Activated T-cell treated with anti-CD3 and anti-CD28 coated beads, Interleukin-2, amount 50 U/mL, for 24 hours (primary cell): ENCODE results near the gene PRKCSH.
"Not testable (repeated sequence)": the region's sequence is repeated elsewhere in the genome, so short reads cannot be mapped to it uniquely, and the experiment has no call there.

Experiments used
- DNase-seq: peaks from one replicate; pipeline ENCODE4 v3.0.0-alpha.2; 2020
- H3K27ac Mint-ChIP-seq: 2 replicates; pipeline ENCODE4 v1.8.0; 2020; ENCODE audit warnings: mild to moderate bottlenecking, mixed read lengths
- H3K27me3 Mint-ChIP-seq: 2 replicates; pipeline ENCODE4 v1.8.0; 2020; ENCODE audit warnings: mixed read lengths
- H3K36me3 Mint-ChIP-seq: 2 replicates; pipeline ENCODE4 v1.8.0; 2020; ENCODE audit warnings: low read depth, mixed read lengths
- H3K4me1 Mint-ChIP-seq: 2 replicates; pipeline ENCODE4 v1.8.0; 2020; ENCODE audit warnings: low read depth, mixed read lengths
- H3K4me3 Mint-ChIP-seq: 2 replicates; pipeline ENCODE4 v1.8.0; 2020; ENCODE audit warnings: mild to moderate bottlenecking, moderate library complexity, mixed read lengths
- H3K9me3 Mint-ChIP-seq: 2 replicates; pipeline ENCODE4 v1.8.0; 2020; ENCODE audit warnings: mixed read lengths

The PRKCSH gene, protein sequence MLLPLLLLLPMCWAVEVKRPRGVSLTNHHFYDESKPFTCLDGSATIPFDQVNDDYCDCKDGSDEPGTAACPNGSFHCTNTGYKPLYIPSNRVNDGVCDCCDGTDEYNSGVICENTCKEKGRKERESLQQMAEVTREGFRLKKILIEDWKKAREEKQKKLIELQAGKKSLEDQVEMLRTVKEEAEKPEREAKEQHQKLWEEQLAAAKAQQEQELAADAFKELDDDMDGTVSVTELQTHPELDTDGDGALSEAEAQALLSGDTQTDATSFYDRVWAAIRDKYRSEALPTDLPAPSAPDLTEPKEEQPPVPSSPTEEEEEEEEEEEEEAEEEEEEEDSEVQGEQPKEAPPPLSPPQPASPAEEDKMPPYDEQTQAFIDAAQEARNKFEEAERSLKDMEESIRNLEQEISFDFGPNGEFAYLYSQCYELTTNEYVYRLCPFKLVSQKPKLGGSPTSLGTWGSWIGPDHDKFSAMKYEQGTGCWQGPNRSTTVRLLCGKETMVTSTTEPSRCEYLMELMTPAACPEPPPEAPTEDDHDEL

DNA sequence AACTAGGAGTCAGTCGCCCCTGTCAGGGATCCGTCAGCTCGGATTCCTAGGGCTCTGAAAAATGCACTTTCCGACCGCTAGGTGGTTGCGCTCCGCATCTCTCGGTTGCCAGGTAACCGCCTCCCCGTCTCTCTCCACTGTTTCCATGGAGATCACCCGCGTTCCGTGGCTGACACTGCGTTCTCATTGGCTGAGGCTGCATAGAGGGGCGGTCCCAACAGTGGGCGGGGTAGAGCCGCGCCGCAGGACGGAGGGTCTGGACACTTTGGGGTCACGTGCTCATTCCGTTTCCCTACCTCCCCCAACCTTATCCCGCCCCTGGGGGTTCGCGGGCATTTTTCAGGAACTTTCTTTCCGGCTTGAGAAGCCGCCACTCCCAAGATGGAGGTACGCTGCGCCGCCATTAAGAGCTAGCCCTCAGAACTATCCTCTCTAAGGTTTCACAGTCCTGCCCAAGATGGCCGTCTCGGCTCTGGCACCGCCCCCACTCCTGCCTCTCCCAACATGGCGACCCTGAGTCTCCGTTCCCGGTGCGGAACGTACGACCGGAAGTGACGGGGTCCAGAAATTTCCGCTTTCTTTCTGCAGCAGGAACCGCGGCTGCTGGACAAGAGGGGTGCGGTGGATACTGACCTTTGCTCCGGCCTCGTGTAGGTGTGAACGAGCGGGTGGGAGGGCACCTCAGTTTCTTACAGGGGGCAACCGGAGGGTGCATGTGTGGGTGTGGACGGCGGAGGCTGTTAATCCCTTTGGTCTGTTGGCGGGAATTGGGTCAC, at the start of gene PRKCSH, which contains the start of gene ODAD3:
Gene PRKCSH, plus strand, starts transcription at position 579 of the 776 bp plus-strand sequence. CDS start 483 bp downstream, outside the sequence.
Gene ODAD3, minus strand, starts transcription at position 65 of the 776 bp plus-strand sequence. CDS start 105 bp downstream, outside the sequence.
- H3K9me3 Mint-ChIP-seq, result no peaks in the 10 kb centered on the region
- no peaks in the 10 kb centered on the region for H3K27me3 Mint-ChIP-seq
- H3K4me3 Mint-ChIP-seq, result peak within 1 kb of the TSS; percentile 99
- peak; percentile 98 for DNase-seq
- H3K4me1 Mint-ChIP-seq, result peaks cover 23% of the 10 kb centered on the region
- peak within 1 kb of the TSS; percentile 97 for H3K27ac Mint-ChIP-seq
- peaks cover 45% of the 10 kb centered on the region for H3K36me3 Mint-ChIP-seq

DNA sequence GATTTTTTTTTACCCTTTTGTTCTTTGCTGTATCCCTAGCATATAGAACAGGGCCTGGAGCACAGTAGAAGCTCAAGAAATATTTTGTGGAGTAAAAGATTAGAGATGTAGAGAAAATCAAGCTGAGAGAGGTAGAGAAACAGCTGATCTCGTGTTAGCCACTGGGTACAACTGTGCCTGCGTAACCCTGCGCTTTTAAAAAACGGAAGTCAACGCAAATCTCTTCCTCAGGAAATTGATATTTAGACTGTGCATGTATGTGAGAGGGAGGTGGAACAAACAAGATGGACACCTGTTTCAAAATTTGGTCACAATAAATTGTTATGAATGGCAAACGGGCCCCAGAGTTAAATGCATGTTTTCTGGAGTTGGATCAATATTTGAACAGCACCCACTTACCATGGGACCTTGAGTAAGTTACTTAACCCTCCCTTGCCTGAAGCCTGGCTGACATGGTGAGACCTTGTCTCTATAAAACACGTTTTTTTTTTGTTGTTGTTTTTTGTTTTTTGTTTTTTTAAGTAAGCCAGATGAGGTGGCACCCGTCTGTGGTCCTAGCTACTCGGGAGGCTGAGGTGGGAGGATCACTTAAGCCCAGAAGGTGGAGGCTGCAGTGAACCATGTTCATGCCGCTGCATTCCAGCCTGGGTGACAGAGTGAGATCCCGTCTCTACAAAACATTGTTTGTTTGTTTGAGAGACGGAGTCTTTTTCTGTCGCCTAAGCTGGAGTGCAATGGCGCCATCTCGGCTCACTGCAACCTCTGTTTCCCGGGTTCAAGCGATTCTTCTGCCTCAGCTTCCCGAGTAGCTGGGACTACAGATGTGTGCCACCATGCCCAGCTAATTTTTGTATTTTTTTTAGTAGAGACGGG, 48.0 kb upstream of the PRKCSH start:
- peaks cover 2% of the 10 kb centered on the region for H3K9me3 Mint-ChIP-seq
- peaks cover 11% of the 10 kb centered on the region for H3K4me1 Mint-ChIP-seq
- peaks cover 15% of the 10 kb centered on the region for H3K27me3 Mint-ChIP-seq
- H3K36me3 Mint-ChIP-seq, result no peaks in the 10 kb centered on the region
- no peak overlapping the region for H3K27ac Mint-ChIP-seq
- no peak overlapping the region for H3K4me3 Mint-ChIP-seq
- DNase-seq, result no peak

DNA sequence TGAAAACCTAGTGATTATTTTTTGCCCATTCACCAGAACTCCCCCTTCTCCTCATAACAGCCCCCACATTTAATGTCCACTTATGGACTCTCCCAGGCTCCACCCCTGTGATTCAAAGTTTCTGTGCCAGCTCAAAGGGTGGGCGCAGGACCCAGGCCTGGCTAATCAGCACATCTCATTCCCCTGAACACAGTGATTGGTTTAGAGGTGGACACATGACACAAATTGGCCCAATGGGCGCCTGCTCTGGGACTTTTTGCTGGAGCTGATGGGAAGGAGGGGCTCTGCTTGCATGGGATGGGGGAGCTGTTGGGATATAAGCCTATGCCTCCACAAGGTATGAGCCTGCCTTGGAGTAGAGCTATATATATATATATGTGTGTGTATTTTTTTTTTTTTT, 45.1 kb upstream of the PRKCSH start:
- H3K36me3 Mint-ChIP-seq, result no peaks in the 10 kb centered on the region
- no peaks in the 10 kb centered on the region for H3K27me3 Mint-ChIP-seq
- H3K4me1 Mint-ChIP-seq, result peaks cover 7% of the 10 kb centered on the region
- no peak overlapping the region for H3K27ac Mint-ChIP-seq
- no peak for DNase-seq
- H3K4me3 Mint-ChIP-seq, result no peak overlapping the region
- peaks cover 2% of the 10 kb centered on the region for H3K9me3 Mint-ChIP-seq

DNA sequence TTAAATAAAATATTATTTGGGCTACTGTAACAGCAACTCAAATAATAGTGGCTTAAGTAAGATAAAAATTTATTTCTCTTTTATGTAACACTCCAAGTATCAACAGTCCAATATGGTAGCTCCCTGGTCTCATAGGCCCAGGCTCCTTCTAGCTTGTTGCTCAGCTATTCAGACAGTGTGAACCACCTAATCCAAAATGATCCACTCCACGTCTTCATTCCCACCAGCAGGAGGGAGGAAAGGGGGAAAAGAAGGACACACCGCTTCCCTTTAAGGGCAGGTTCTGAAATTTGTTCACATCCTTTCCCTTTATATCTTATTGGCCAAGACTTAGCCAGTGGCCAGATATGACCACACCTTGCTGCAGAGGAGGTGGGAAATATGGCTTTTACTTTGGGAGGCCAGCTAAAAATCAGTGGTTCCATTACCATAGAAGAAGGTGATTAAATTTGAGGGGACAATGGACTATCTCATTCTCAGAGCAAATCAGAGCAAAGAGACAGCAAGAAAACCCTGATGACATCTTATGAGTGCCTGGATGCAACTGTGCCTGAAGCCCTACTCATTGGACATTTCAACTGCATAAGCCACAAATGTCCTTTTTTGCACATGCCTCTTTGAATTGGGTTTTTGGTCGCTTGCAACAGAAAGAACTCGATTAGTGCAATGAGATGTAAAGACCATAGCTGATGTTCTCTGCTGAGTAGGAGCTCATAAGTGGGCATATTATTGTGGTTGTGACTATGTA, 44.3 kb upstream of the PRKCSH start:
- peaks cover 7% of the 10 kb centered on the region for H3K4me1 Mint-ChIP-seq
- H3K36me3 Mint-ChIP-seq, result no peaks in the 10 kb centered on the region
- peaks cover 2% of the 10 kb centered on the region for H3K9me3 Mint-ChIP-seq
- H3K27ac Mint-ChIP-seq, result no peak overlapping the region
- H3K27me3 Mint-ChIP-seq, result no peaks in the 10 kb centered on the region
- no peak for DNase-seq
- no peak overlapping the region for H3K4me3 Mint-ChIP-seq

DNA sequence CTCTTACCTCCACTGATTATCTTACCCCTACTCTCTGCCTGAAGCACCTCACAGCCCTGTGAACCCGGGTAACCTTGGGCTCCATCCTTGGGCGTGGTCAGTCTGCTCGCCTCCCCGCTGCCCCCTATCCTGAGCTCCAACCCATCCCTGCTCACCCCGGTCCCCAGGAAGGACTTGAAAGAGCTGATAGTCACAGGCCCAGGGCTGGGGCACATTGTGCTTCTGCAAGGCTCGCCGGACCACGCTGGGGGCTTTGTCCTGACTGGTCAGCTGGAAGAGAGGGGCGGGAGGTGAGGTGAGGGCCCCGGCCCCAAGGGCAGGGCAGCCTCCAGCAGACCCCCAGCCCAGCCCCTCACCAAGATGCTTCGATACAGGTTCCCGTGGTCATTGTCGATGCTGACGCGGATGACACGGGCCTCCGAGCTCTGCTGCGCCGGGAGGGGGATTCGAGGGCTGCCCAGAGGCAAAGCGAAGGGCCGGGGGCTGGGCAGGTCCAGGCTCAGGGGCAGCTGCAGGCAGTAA, 38.3 kb upstream of the PRKCSH start:
- H3K4me1 Mint-ChIP-seq, result peaks cover 3% of the 10 kb centered on the region
- no peak overlapping the region for H3K27ac Mint-ChIP-seq
- H3K9me3 Mint-ChIP-seq, result no peaks in the 10 kb centered on the region
- no peak overlapping the region for H3K4me3 Mint-ChIP-seq
- no peak for DNase-seq
- peaks cover 3% of the 10 kb centered on the region for H3K27me3 Mint-ChIP-seq
- H3K36me3 Mint-ChIP-seq, result no peaks in the 10 kb centered on the region

DNA sequence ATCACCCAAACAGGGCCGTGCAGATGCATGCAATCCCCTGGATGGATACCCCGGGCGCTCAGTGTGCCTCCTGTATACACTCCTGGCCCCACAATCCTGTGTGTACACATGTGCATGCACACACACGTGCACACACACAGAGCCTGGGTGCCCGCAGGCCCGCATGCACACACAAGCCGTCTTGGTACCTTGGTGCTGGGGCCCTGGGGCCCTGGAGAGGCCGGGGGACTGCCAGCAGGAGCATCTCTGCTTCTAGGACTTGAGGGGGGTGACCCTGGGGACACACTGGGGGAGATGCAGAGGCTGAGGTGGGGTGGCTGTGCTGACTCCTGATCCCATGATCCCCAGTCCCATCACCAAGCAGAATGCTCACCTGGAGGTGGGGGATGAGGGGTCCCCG, 35.8 kb upstream of the PRKCSH start:
- Mint-ChIP-seq H3K9me3 (no peaks in the 10 kb centered on the region), H3K4me1 (no peaks in the 10 kb centered on the region), H3K4me3 (no peak overlapping the region), H3K36me3 (no peaks in the 10 kb centered on the region), H3K27ac (no peak overlapping the region), H3K27me3 (peaks cover 3% of the 10 kb centered on the region)
- no peak for DNase-seq

DNA sequence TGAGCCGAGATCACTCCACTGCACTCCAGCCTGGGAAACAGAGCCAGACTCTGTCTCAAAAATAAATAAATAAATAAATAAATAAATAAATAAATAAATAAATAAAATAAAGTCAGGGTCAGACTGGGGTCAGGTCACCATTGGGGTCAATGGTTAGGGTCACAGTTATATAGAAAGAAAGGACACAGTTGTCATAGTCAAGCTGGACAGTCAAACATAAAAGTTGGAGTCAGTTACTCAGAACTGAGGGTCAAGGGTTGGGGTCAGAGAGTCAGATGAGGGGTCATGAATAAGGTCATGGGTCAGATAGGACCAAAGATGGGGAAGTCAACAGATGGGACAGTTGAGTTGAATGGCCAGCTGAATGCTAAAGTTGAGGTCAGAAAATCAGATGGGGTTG, 34.6 kb upstream of the PRKCSH start:
- Mint-ChIP-seq H3K36me3 (no peaks in the 10 kb centered on the region), H3K4me1 (no peaks in the 10 kb centered on the region)

DNA sequence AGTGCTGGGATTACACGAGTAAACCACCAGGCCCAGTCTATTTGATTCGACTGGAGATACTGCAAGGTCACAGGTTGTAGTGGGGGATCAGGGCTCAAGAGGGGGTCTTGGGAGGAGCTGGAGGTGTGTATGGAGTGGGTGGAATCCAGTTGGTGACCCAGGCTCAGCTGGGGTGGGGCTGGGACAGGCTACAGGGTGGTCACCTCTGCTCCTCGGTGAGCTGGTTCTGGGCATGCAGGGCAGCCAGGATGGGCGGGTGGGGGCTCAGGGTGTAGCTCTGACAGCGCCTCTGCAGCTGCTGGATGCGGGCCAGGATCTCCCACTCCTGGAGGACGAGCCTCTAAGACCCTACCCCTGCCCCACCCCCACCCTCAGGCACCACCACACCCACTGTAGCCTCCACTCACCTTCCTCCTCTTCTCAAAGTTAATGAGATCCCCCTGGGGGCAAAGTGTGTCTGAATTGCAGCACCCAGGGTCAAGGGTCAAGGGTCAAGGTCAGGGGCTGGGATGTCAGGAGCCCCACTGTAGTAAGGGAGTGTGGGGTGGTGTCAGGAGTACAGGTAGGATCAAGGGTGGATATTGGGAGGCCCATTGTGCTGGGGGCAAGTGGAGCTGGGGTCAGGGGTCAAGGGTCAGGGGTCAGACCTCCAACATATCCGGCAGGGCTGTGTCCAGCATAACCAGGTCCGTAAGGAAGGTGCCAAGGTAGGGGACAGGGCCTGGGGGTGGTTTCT, 33.5 kb upstream of the PRKCSH start:
- H3K36me3 Mint-ChIP-seq, result no peaks in the 10 kb centered on the region
- no peak for DNase-seq
- no peaks in the 10 kb centered on the region for H3K4me1 Mint-ChIP-seq
- H3K9me3 Mint-ChIP-seq, result no peaks in the 10 kb centered on the region
- H3K4me3 Mint-ChIP-seq, result no peak overlapping the region
- H3K27ac Mint-ChIP-seq, result no peak overlapping the region
- peaks cover 6% of the 10 kb centered on the region for H3K27me3 Mint-ChIP-seq

More for the DNA sequence above, 34.6 kb upstream of the PRKCSH start:
- Mint-ChIP-seq H3K27ac (no peak overlapping the region), H3K27me3 (peaks cover 3% of the 10 kb centered on the region), H3K9me3 (no peaks in the 10 kb centered on the region), H3K4me3 (no peak overlapping the region)
- DNase-seq, result no peak

DNA sequence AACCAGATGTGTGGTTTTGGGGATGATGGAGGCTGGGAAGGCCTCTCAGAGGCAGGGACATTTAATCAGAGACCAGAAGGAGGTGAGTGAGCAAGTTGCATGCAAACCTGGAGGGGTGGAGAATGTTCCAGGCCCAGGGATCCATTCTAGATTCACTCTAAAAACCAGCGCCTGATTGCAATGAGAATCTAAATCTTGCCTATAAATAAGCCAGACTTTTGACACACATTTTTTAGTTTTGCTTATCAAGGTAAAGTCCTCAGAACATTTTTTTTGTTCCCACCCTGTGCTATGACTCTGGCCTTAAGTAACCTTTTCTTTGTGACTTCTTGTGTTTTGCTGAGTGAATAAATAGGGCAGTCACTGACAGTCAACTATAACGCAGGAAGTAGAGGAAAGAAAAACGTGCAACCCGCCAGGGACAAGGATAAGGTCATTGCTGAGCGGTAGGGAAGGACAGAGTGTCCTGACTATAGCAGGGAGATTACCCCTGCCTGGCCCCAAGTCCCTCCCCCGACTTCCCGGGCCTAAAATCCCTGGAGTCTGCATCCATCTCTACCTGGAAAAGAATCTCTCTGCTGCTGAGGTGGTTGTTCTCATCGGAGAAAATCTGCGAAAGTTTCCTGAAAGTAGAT, 30.7 kb upstream of the PRKCSH start:
- H3K4me3 Mint-ChIP-seq, result no peak overlapping the region
- H3K27ac Mint-ChIP-seq, result no peak overlapping the region
- no peaks in the 10 kb centered on the region for H3K36me3 Mint-ChIP-seq
- peaks cover 23% of the 10 kb centered on the region for H3K27me3 Mint-ChIP-seq
- no peaks in the 10 kb centered on the region for H3K4me1 Mint-ChIP-seq
- DNase-seq, result no peak
- H3K9me3 Mint-ChIP-seq, result no peaks in the 10 kb centered on the region

DNA sequence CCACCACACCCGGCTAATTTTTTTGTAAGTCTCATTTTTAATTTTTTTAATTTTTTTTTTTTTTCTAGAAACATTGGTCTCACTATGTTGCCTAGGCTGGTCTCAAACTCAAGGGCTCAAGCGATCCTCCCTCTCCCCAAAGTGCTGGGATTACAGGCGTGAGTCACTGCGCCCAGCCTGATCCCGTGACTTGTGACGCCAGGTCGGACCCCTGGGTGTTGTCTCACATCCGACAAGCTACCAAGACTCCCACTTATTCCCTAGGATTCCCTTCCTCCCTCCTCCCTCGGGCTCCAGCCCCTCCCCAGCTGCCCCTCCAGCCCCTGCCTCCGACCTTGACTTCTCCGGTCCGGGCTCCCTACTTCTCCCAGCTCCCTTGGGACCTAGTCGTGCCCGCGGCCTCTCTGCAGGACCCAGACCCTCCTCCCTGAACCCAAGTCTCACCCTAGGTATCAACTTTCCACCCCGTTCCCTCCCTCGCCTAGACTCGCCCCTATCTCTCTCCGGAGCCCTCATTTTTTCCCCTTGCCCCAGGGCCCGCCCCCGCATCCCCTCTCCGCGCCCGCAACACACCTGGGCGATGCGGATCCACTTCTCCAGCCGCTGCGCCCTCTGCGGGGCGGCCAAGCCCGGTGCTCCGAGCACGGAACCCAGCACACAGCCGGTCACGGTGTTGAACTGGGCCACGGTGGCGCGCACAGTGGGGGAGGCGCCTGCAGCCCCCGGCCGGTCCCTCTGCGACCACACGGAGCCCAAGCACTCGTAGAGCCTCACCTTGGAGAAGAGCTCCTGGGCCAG, 29.4 kb upstream of the PRKCSH start:
- peak; percentile 57 for DNase-seq

DNA sequence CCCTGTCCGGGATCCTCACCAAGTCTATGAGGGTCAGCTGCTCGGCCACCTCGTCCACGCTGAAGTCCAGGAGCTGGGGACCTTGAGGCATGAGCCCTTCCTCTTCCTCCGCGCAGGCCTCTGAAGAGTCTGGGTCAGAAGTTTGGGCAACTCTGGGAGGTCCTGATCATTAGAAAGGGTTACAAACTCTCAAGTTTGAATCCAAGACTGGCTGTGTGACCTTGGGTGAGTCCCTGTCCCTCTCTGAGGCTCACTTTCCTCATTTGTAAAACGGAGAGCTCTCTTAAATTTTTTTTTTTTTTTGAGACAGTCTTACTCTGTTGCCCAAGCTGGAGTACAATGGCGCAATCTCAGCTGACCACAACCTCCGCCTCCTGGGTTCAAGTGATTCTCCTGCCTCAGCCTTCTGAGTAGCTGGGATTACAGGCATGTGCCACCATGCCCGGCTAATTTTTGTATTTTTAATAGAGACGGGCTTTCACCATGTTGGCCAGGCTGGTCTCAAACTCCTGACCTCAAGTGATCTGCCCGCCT, 28.7 kb upstream of the PRKCSH start:
- peaks cover 26% of the 10 kb centered on the region for H3K27me3 Mint-ChIP-seq
- not testable (repeated sequence) for H3K4me1 Mint-ChIP-seq, H3K9me3 Mint-ChIP-seq, H3K4me3 Mint-ChIP-seq, H3K27ac Mint-ChIP-seq, H3K36me3 Mint-ChIP-seq, DNase-seq

More for the DNA sequence above, 29.4 kb upstream of the PRKCSH start:
- H3K4me1 Mint-ChIP-seq, result no peaks in the 10 kb centered on the region
- peaks cover 24% of the 10 kb centered on the region for H3K27me3 Mint-ChIP-seq
- H3K9me3 Mint-ChIP-seq, result no peaks in the 10 kb centered on the region
- no peak overlapping the region for H3K27ac Mint-ChIP-seq
- no peaks in the 10 kb centered on the region for H3K36me3 Mint-ChIP-seq
- H3K4me3 Mint-ChIP-seq, result no peak overlapping the region

DNA sequence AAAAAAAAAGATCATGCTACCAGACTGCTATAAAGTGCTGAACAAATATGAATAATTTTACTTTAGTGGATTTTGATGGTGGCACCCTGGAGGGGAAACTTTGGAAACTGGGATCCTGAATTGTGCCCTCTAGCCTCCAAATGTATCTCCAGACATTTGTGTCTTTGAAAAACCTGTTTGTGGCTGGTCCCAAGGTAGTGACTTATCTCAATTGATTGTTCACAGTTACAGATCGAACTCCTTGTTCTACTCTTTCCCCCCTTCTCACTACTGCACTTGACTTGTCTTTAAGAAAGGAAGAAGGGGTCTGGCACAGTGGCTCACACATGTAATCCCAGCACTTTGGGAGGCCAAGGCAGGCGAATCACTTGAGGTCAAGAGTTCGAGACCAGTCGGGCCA, 26.8 kb upstream of the PRKCSH start:
- no peak overlapping the region for H3K4me3 Mint-ChIP-seq
- H3K36me3 Mint-ChIP-seq, result no peaks in the 10 kb centered on the region
- H3K9me3 Mint-ChIP-seq, result no peaks in the 10 kb centered on the region
- peaks cover 29% of the 10 kb centered on the region for H3K27me3 Mint-ChIP-seq
- H3K27ac Mint-ChIP-seq, result no peak overlapping the region
- no peaks in the 10 kb centered on the region for H3K4me1 Mint-ChIP-seq
- no peak for DNase-seq
